H9 (cell line): Measurements from ENCODE around the gene ADAMTS8. TPM values are rescaled to one million over a fixed set of nuclear protein-coding genes. Genes with fewer than 3 reads are reported as not detected.

Experiments
- DNase-seq: peaks from one replicate; pipeline ENCODE4 v3.0.0-alpha.2; 2017
- H2AFZ ChIP-seq: one replicate; pipeline ENCODE4 v1.6.1; 2013; ENCODE audit warnings: mild to moderate bottlenecking, low read length, control low read depth, moderate library complexity
- H2AK5ac ChIP-seq: 2 replicates; pipeline ENCODE4 v1.6.1; 2013; ENCODE audit warnings: low read length, control low read depth, mixed read lengths; ENCODE audit not compliant: insufficient read length
- H2BK120ac ChIP-seq: one replicate; pipeline ENCODE4 v1.6.1; 2013; ENCODE audit warnings: low read depth, mild to moderate bottlenecking, low read length, control low read depth, inconsistent platforms; ENCODE audit not compliant: poor library complexity, severe bottlenecking
- H2BK12ac ChIP-seq: 2 replicates; pipeline ENCODE4 v1.6.1; 2013; ENCODE audit warnings: low read length, control low read depth, mixed read lengths, low read depth; ENCODE audit not compliant: insufficient read length
- H2BK15ac ChIP-seq: 2 replicates; pipeline ENCODE4 v1.6.1; 2013; ENCODE audit warnings: low read depth, low read length, control low read depth
- H2BK20ac ChIP-seq: one replicate; pipeline ENCODE4 v1.6.1; 2013; ENCODE audit warnings: low read depth, mild to moderate bottlenecking, low read length, control low read depth, inconsistent platforms; ENCODE audit not compliant: poor library complexity, severe bottlenecking
- H2BK5ac ChIP-seq: 2 replicates; pipeline ENCODE4 v1.6.1; 2013; ENCODE audit warnings: low read length, control low read depth, mixed read lengths; ENCODE audit not compliant: insufficient read length
- H3K14ac ChIP-seq: 2 replicates; pipeline ENCODE4 v1.6.1; 2013; ENCODE audit warnings: low read length, control low read depth; ENCODE audit not compliant: insufficient read depth
- H3K18ac ChIP-seq: 2 replicates; pipeline ENCODE4 v1.6.1; 2013; ENCODE audit warnings: low read depth, mild to moderate bottlenecking, mixed read lengths, low read length, control low read depth; ENCODE audit not compliant: insufficient read length
- H3K23ac ChIP-seq: 2 replicates; pipeline ENCODE4 v1.6.1; 2013; ENCODE audit warnings: low read length, control low read depth, mixed read lengths, low read depth; ENCODE audit not compliant: insufficient read length
- H3K23me2 ChIP-seq: 2 replicates; pipeline ENCODE4 v1.6.1; 2013; ENCODE audit warnings: low read depth, mild to moderate bottlenecking, mixed read lengths, low read length, control low read depth; ENCODE audit not compliant: insufficient read length, poor library complexity, severe bottlenecking
- H3K27ac ChIP-seq: 2 replicates; pipeline ENCODE4 v1.5.1; 2013; ENCODE audit warnings: low read length, control low read depth, mixed read lengths, low read depth; ENCODE audit not compliant: insufficient read length
- H3K27me3 ChIP-seq: 2 replicates; pipeline ENCODE4 v1.6.1; 2013; ENCODE audit warnings: low read length, control low read depth, inconsistent platforms; ENCODE audit not compliant: insufficient read depth
- H3K4ac ChIP-seq: 2 replicates; pipeline ENCODE4 v1.6.1; 2013; ENCODE audit warnings: low read depth, mild to moderate bottlenecking, control low read depth, inconsistent platforms, low read length, moderate library complexity
- H3K4me1 ChIP-seq: 2 replicates; pipeline ENCODE4 v1.6.1; 2013; ENCODE audit warnings: low read length, control low read depth, inconsistent platforms; ENCODE audit not compliant: insufficient read depth
- H3K4me2 ChIP-seq: 2 replicates; pipeline ENCODE4 v1.6.1; 2013; ENCODE audit warnings: low read length, control low read depth, mixed read lengths; ENCODE audit not compliant: insufficient read length, insufficient read depth
- H3K56ac ChIP-seq: 2 replicates; pipeline ENCODE4 v1.6.1; 2013; ENCODE audit warnings: low read depth, mild to moderate bottlenecking, mixed read lengths, low read length, control low read depth; ENCODE audit not compliant: insufficient read length
- H3K79me1 ChIP-seq: 2 replicates; pipeline ENCODE4 v1.6.1; 2013; ENCODE audit warnings: low read depth, mild to moderate bottlenecking, moderate library complexity, low read length, control low read depth, inconsistent platforms; ENCODE audit not compliant: insufficient read depth, poor library complexity, severe bottlenecking
- H3K79me2 ChIP-seq: 2 replicates; pipeline ENCODE4 v1.6.1; 2013; ENCODE audit warnings: low read length, control low read depth, inconsistent platforms; ENCODE audit not compliant: insufficient read depth
- H3K9ac ChIP-seq: 2 replicates; pipeline ENCODE4 v1.6.1; 2013; ENCODE audit warnings: low read length, control low read depth, mixed read lengths; ENCODE audit not compliant: insufficient read length; ENCODE audit errors: extremely low read depth
- H3K9me3 ChIP-seq: one replicate; pipeline ENCODE4 v1.6.1; 2013; ENCODE audit warnings: low read depth, low read length, inconsistent platforms; ENCODE audit not compliant: control insufficient read depth
- H3T11ph ChIP-seq: one replicate; pipeline ENCODE4 v1.6.1; 2013; ENCODE audit warnings: mild to moderate bottlenecking, low read length, control low read depth, inconsistent platforms
- H4K20me1 ChIP-seq: one replicate; pipeline ENCODE4 v1.6.1; 2013; ENCODE audit not compliant: control insufficient read depth, insufficient read length, insufficient read depth
- H4K5ac ChIP-seq: 2 replicates; pipeline ENCODE4 v1.6.1; 2013; ENCODE audit warnings: low read depth, mild to moderate bottlenecking, mixed read lengths, low read length, control low read depth; ENCODE audit not compliant: insufficient read length
- H4K8ac ChIP-seq: replicated peaks from 2 replicates; pipeline ENCODE4 v1.6.1; 2013; ENCODE audit warnings: low read length, control low read depth, mixed read lengths, low read depth; ENCODE audit not compliant: insufficient read length
- H4K91ac ChIP-seq: 2 replicates; pipeline ENCODE4 v1.6.1; 2013; ENCODE audit warnings: low read depth, mild to moderate bottlenecking, moderate library complexity, mixed read lengths, low read length, control low read depth; ENCODE audit not compliant: insufficient read length
- H3K27ac Mint-ChIP-seq, 3 experiments: 2 replicates in 2 of 3; 3 replicates in 1 of 3; pipeline ENCODE4 v1.8.0; 2020 to 2021; ENCODE audit warnings: mixed read lengths in 3 of 3, mild to moderate bottlenecking in 1 of 3, moderate library complexity in 1 of 3
- H3K27me3 Mint-ChIP-seq: 2 replicates; pipeline ENCODE4 v1.8.0; 2021; ENCODE audit warnings: low read depth, mild to moderate bottlenecking, moderate library complexity, mixed read lengths
- H3K36me3 Mint-ChIP-seq, 3 experiments: 2 replicates in 2 of 3; 3 replicates in 1 of 3; pipeline ENCODE4 v1.8.0; 2020 to 2021; ENCODE audit warnings: low read depth in 3 of 3, mixed read lengths in 3 of 3; ENCODE audit not compliant: insufficient read depth in 1 of 3
- H3K4me1 Mint-ChIP-seq, 2 experiments: 2 replicates each; pipeline ENCODE4 v1.8.0; 2020; ENCODE audit warnings: mixed read lengths in 2 of 2
- H3K4me3 Mint-ChIP-seq, 2 experiments: 2 replicates in 1 of 2; 3 replicates in 1 of 2; pipeline ENCODE4 v1.8.0; 2020 to 2021; ENCODE audit warnings: mild to moderate bottlenecking in 2 of 2, mixed read lengths in 2 of 2, moderate library complexity in 1 of 2
- H3K9me3 Mint-ChIP-seq, 2 experiments: 2 replicates in 1 of 2; 3 replicates in 1 of 2; pipeline ENCODE4 v1.8.0; 2020; ENCODE audit warnings: mild to moderate bottlenecking in 2 of 2, mixed read lengths in 2 of 2, moderate library complexity in 1 of 2
- WGBS: extraction: QIAGEN DNeasy Blood & Tissue Kit; methylation state at CpG from one replicate; pipeline ENCODE4 v1.1.7; 2013; ENCODE audit warnings: missing lambda C conversion rate, low lambda C conversion rate, mixed read lengths; ENCODE audit not compliant: insufficient read length; ENCODE audit errors: extremely low coverage; 5-methylcytosine and 5-hydroxymethylcytosine counted together
- total RNA-seq: library from RNA; stranded (reverse); gene quantifications from 2 replicates; pipeline ENCODE4 v1.2.1, GENCODE V29; 2021
- TF ChIP-seq, protein P1 (sequence below): fragments of 200-600 bp; sonication (generic); conservative IDR thresholded peaks from 3 replicates; pipeline ENCODE4 v1.8.0; 2021; ENCODE audit warnings: antibody characterized with exemption, mild to moderate bottlenecking

The ADAMTS8 gene
- total RNA-seq, 1 experiment from 2014 or later: 5.0 TPM

GRCh38 chr11:130451231-130452019 is 23.0 kb upstream of the ADAMTS8 start:
- no peak overlapping the region for H3T11ph ChIP-seq
- H2AFZ ChIP-seq: no peak overlapping the region
- H2BK20ac ChIP-seq: no peak overlapping the region
- Mint-ChIP-seq H3K27ac (no peak overlapping the region), H3K36me3 (no peaks in the 10 kb centered on the region), H3K4me1 (peaks cover 8 to 11% of the 10 kb centered on the region in 2 experiments), H3K4me3 (no peak overlapping the region), H3K27me3 (peaks cover 97% of the 10 kb centered on the region), H3K9me3 (peaks cover 2 to 4% of the 10 kb centered on the region in 2 experiments; a peak in 4 of 5 replicates)
- no peak overlapping the region for H2BK15ac ChIP-seq
- peaks cover 18% of the 10 kb centered on the region; the same call in 1 of the 2 replicates for H3K27me3 ChIP-seq
- H4K8ac ChIP-seq: no peak overlapping the region
- no peak overlapping the region for H3K4ac ChIP-seq
- H2AK5ac ChIP-seq: no peak overlapping the region
- no peaks in the 10 kb centered on the region for H3K79me1 ChIP-seq
- no peak overlapping the region for H3K14ac ChIP-seq
- no peak overlapping the region for H2BK120ac ChIP-seq
- no peak overlapping the region for H3K9ac ChIP-seq
- no peak overlapping the region for H2BK12ac ChIP-seq
- TF ChIP-seq, protein P1, sequence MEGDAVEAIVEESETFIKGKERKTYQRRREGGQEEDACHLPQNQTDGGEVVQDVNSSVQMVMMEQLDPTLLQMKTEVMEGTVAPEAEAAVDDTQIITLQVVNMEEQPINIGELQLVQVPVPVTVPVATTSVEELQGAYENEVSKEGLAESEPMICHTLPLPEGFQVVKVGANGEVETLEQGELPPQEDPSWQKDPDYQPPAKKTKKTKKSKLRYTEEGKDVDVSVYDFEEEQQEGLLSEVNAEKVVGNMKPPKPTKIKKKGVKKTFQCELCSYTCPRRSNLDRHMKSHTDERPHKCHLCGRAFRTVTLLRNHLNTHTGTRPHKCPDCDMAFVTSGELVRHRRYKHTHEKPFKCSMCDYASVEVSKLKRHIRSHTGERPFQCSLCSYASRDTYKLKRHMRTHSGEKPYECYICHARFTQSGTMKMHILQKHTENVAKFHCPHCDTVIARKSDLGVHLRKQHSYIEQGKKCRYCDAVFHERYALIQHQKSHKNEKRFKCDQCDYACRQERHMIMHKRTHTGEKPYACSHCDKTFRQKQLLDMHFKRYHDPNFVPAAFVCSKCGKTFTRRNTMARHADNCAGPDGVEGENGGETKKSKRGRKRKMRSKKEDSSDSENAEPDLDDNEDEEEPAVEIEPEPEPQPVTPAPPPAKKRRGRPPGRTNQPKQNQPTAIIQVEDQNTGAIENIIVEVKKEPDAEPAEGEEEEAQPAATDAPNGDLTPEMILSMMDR: no peak
- H3K79me2 ChIP-seq: no peaks in the 10 kb centered on the region
- no peak overlapping the region for H2BK5ac ChIP-seq
- no CpG with 5 or more reads among the region's 6 CpGs for WGBS
- 0 out of 2 replicates have a peak, but pooled peaks cover 2% of the 10 kb centered on the region for H3K4me1 ChIP-seq
- no peak overlapping the region for H3K27ac ChIP-seq
- no peaks in the 10 kb centered on the region for H4K20me1 ChIP-seq
- H4K91ac ChIP-seq: no peak overlapping the region
- H3K18ac ChIP-seq: no peak overlapping the region
- H3K23ac ChIP-seq: no peak overlapping the region
- H4K5ac ChIP-seq: no peak overlapping the region
- no peaks in the 10 kb centered on the region for H3K9me3 ChIP-seq
- H3K56ac ChIP-seq: no peak overlapping the region
- H3K4me2 ChIP-seq: no peak overlapping the region
- peaks cover 20% of the 10 kb centered on the region for H3K23me2 ChIP-seq
- no peak for DNase-seq
